ENCODE measurements around the gene ZNF205.
A peak's percentile ranks its signal among the peaks of the same experiment; 100 is the strongest.
"Not testable (repeated sequence)": the region's sequence is repeated elsewhere in the genome, so short reads cannot be mapped to it uniquely, and the experiment has no call there.

Gene ZNF205

DNA sequence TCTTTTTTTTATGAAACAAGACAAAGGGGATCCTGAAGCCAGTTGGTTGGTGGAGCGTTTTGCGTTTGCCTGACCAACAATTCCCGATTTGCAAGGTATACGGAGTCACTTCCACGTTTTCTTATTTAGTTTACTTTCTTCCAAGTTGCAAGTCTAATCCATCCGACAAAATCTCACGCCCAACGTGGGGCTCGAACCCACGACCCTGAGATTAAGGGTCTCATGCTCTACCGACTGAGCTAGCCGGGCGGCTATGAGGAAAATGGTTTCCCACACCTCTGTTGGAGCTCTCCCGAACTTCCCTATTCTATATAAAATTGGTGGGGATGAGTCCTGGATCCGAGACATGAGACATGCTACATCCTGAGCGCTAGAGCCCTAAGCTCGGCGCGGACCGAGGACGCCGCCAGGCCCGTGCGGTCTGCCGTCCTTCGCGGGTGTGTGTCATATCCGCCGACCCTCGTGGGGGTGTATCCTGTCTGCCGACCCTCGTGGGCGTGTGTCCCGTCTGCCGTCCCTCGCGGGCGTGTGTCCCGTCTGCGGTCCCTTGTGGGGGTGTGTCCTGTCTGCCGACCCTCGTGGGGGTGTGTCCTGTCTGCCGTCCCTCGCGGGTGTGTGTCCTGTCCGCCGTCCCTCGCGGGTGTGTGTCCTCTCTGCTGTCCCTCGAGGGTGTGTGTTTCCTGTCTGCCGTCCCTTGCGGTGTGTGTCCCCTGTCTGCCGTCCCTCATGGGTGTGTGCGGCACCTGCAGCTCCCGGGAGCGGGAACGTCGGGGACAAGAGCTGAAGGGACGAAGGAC, 45.0 kb downstream of the ZNF205 start:
- peaks cover 39% of the 10 kb centered on the region for H3K36me3 Mint-ChIP-seq
- H3K27ac Mint-ChIP-seq, result peak overlapping the region; percentile 99
- DNase-seq (ENCODE audit: low spot score in 2 of 2) (peak in 1 of 2 donors; percentile 78), ATAC-seq (peak; percentile 45)
- H3K4me1 Mint-ChIP-seq, result peaks cover 34% of the 10 kb centered on the region
- H3K9me3 Mint-ChIP-seq, result no peaks in the 10 kb centered on the region
- H3K4me3 Mint-ChIP-seq, result peak overlapping the region; percentile 95

DNA sequence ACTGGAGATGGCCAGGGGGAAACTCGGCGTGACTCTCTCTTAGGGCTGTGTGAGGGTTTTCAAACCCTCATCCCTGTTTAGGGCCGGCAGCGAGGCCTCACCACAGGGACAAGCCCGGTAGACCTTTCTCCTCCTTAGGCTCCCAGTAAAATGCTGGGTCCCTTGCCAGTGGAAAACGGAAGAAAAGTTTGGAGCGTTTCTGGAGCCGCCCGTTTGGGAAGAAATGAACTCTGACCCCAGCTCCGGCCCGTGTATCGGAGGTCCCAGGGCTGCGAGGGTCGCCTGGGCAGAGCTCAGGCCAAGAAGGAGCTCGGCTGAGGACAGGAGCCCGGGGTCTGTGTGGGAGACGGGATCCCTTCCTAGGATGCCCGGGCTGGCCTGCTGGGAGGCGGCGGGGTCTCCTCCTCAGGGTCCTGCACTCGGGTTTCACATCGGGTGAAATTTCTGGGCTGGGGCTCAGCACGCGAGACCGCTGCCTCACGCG, 45.7 kb downstream of the ZNF205 start:
- H3K36me3 Mint-ChIP-seq, result peaks cover 33% of the 10 kb centered on the region
- ATAC-seq, result peak; percentile 4
- H3K4me1 Mint-ChIP-seq, result peaks cover 29% of the 10 kb centered on the region
- H3K4me3 Mint-ChIP-seq, result peak overlapping the region; percentile 95
- peak overlapping the region; percentile 99 for H3K27ac Mint-ChIP-seq
- no peaks in the 10 kb centered on the region for H3K9me3 Mint-ChIP-seq
- DNase-seq (ENCODE audit: low spot score in 2 of 2), result no peak

DNA sequence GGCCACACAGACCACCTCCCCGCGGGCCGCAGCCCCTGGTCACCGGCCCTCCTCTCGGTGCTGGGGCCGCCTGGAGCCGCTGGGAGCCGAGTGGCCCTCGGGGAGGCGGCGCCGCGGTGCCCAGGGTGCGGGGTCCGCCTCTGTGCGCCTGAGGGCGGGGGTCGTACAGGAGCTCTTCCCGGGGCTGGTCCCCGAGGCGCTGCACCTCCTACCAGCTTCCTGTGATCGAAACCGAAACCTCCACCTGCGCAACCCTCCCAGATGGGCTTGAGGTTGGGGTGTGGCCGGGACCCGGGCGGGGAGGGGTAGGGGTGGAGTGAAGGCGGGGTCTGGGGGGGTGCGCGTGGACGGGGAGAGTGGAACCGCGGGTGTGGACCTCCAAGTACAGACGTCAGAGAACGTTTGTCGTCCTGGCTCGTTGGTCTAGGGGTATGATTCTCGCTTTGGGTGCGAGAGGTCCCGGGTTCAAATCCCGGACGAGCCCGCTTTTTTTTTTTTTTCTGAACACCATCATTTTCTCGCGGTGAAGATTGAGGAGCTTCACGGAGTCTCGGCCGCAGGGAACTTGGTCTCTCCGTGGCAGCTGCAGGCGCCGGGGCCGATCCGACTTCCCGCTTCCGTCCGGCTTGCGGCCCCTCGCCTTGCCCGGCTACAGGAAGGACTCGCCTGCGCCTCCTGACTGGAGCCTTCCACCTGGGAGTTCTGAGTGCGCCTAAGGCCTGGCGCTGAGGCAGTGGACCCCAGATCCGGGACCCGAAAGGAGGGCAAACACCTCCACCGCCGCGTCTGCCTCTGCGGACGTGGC, 46.3 kb downstream of the ZNF205 start:
- Mint-ChIP-seq H3K4me3 (peak overlapping the region; percentile 95), H3K36me3 (peaks cover 32% of the 10 kb centered on the region), H3K9me3 (no peaks in the 10 kb centered on the region), H3K4me1 (peaks cover 32% of the 10 kb centered on the region), H3K27ac (peak overlapping the region; percentile 99)
- ATAC-seq (peak; percentile 87), DNase-seq (ENCODE audit: low spot score in 2 of 2) (peak; percentile 73 to 95)

DNA sequence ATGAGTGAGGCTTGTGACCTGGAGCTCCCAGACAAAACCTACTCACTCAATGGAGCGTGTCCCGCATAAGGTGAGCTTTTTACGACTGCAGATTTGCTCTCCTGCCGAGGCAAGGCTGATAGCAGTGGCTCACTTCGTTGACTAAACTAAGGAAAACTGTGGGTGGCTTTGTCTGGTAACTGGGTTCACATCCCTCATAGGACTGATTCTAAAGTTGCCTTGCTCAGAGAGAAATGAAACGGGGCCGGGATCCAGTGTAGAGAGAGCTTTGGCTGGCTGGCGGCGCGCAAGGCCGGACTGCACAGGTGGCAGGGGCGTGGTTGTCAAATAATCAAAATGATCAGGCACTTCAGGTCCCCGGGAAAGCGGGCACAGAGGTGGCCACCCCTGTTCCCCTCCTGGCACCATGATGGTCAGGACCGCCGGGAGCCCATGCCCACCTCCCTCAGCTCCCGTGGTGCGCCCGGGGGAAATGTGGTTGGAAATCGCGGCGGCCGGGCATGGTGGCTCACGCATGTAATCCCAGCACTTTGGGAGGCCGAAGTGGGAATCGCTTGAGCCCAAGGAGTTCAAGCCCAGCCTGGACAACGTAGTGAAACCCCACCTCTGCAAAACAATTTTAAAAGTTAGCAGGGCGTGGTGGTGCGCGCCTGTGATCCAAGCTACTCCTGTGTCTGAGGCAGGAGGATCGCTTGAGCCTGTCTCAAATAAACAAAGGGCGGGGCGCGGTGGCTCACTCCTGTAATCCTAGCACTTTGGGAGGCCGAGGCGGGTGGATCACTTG, 49.0 kb downstream of the ZNF205 start:
- ATAC-seq (no peak), DNase-seq (ENCODE audit: low spot score in 2 of 2) (no peak)
- Mint-ChIP-seq H3K4me1 (peaks cover 46% of the 10 kb centered on the region), H3K4me3 (no peak overlapping the region), H3K9me3 (no peaks in the 10 kb centered on the region), H3K27ac (no peak overlapping the region), H3K36me3 (peaks cover 32% of the 10 kb centered on the region)

DNA sequence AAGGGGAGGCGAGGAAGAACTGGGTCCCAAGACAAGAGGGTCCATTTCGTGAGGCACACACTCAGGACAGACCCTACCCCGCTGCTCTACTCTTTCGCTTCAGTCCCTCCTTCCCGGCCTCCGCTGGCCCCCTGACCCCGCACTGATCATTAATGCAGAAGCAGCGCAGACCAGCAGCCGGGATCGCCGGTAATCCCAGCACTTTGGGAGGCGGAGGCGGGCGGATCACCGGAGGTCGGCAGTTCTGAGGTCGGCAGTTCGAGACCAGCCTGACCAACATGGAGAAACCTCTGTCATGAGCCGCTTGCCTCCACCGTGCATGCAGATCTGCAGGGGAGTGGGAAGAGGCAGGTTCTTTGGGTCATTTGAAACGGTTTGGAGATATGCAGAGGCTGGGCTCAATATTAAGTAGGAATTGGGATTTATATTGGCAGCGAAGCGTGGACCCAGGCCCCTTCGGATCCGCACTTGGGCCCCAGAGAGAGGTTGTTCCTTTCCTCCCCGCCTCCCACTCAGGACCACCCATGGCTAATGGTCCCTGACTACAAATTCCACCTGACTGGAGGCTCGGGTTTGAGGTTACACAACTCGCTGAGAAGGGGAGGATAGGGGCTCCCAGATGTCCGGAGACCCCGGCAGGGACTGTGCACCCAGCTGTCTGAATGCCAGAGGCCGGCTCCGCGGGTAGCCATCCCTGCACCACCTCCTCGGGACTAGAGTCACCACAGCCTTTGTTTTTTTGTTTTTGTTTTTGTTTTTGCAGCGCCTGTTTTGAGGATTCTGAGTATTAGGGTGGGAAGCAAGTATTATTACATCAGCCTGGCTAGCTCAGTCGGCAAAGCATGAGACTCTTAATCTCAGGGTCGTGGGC, 52.0 kb downstream of the ZNF205 start:
- H3K4me1 Mint-ChIP-seq, result peaks cover 25% of the 10 kb centered on the region
- no peak overlapping the region for H3K27ac Mint-ChIP-seq
- ATAC-seq, result no peak
- H3K4me3 Mint-ChIP-seq, result no peak overlapping the region
- no peak for DNase-seq (ENCODE audit: low spot score in 2 of 2)
- no peaks in the 10 kb centered on the region for H3K9me3 Mint-ChIP-seq
- peaks cover 5% of the 10 kb centered on the region for H3K36me3 Mint-ChIP-seq

DNA sequence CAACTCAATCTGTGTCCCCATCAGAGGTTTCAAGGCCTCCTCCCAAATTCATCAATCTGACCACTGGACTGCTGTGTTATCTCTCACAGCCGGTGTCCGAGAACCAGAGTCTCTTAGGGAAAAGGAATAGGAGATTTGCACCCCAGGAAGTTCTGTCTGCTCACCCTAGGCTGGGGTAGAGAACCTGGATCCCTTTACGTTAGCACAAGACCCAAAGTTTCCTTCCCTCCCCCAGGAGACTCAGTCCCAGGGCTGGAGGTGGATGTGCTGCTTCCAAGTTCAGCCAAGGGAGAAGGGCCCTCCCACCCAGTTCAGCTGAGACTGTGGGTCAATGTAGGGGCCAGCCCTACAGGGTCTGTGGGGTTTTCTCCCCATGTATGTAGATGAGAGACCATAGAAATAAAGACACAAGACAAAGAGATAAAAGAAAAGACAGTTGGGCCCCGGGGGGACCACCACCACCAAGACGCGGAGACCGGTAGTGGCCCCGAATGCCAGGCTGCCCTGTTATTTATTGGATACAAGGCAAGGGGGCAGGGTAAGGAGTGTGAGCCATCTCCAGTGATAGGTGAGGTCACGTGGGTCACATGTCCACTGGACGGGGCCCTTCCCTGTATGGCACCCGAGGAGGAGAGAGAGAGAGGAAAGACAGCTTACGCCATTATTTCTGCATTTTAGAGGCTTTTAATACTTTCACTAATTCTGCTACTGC, 52.9 kb downstream of the ZNF205 start:
- Mint-ChIP-seq H3K36me3 (no peaks in the 10 kb centered on the region), H3K27ac (peak overlapping the region; percentile 73), H3K4me3 (peak overlapping the region; percentile 53), H3K9me3 (no peaks in the 10 kb centered on the region), H3K4me1 (peaks cover 18% of the 10 kb centered on the region)
- ATAC-seq (no peak), DNase-seq (ENCODE audit: low spot score in 2 of 2) (no peak)

DNA sequence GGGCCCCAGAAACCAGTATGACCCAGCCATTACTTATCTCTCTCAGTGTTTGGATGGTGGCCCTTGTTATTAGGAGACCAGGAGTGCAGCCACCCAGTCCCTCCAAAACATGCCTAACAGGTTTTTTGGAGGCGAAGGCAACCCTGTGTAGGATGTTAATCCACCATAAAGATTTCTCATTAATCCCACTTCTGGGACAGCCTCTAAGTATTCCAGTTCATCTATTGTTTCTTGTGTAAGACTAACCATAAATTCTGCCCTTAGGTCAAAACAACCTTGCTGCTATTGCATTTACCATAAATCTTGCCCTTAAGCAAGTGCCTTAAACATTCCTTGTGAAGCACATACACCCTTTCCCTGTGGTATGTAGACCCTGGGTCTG, 54.1 kb downstream of the ZNF205 start:
- Mint-ChIP-seq H3K36me3 (peaks cover 4% of the 10 kb centered on the region), H3K4me3 (no peak overlapping the region), H3K9me3 (no peaks in the 10 kb centered on the region), H3K4me1 (peaks cover 28% of the 10 kb centered on the region), H3K27ac (no peak overlapping the region)
- ATAC-seq, result no peak
- DNase-seq (ENCODE audit: low spot score in 2 of 2), result no peak

DNA sequence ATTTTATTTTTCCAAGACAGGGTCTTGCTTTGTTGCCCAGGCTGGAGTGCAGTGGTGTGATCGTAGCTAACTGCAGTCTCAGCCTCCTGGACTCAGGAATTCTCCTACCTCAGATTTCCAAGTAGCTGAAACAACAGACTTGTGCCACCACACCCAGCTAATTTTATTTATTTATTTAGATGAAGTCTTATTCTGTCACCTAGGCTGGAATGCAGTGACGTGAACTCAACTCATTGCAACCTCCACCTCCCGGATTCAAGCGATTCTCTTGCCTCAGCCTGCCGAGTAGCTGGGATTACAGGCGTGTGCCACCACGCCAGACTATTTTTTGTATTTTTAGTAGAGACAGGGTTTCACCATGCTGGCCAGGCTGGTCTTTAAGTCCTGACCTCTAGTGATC, 56.3 kb downstream of the ZNF205 start:
- not testable (repeated sequence) for H3K9me3 Mint-ChIP-seq; ATAC-seq; H3K4me3 Mint-ChIP-seq; DNase-seq (ENCODE audit: low spot score in 2 of 2); H3K27ac Mint-ChIP-seq
- H3K4me1 Mint-ChIP-seq, result peaks cover 38% of the 10 kb centered on the region
- peaks cover 14% of the 10 kb centered on the region for H3K36me3 Mint-ChIP-seq
